HG02885 (cell line): Measurements from ENCODE around the gene EML4.
"Not testable (repeated sequence)": the region's sequence is repeated elsewhere in the genome, so short reads cannot be mapped to it uniquely, and the experiment has no call there.

Experiments
- ATAC-seq: cut with Tn5 transposase; IDR thresholded peaks from one replicate; pipeline ENCODE4 v1.9.1; 2021; ENCODE audit warnings: mild to moderate bottlenecking; ENCODE audit not compliant: unreplicated experiment, poor library complexity

EML4 gene

GRCh38 chr2:42170619-42171395, 1.7 kb downstream of the EML4 start:
- no peak for ATAC-seq

- ATAC-seq, result peak; percentile 34
Observed at GRCh38 chr2:42171396-42171980, 2.3 kb downstream of the EML4 start.

GRCh38 chr2:42172020-42172419, 2.9 kb downstream of the EML4 start:
- no peak for ATAC-seq

- ATAC-seq, result no peak
Observed at GRCh38 chr2:42172566-42172965, 3.4 kb downstream of the EML4 start.

- ATAC-seq, result not testable (repeated sequence)
Observed at GRCh38 chr2:42173467-42173866, 4.3 kb downstream of the EML4 start.

- no peak for ATAC-seq
Observed at GRCh38 chr2:42176992-42177738, 8.0 kb downstream of the EML4 start.

- ATAC-seq, result no peak
Observed at GRCh38 chr2:42178335-42178734, 9.2 kb downstream of the EML4 start.

GRCh38 chr2:42180300-42180699, 11.1 kb downstream of the EML4 start:
- ATAC-seq, result no peak

GRCh38 chr2:42182654-42183308, 13.6 kb downstream of the EML4 start:
- ATAC-seq, result no peak

GRCh38 chr2:42183775-42184174, 14.6 kb downstream of the EML4 start:
- no peak for ATAC-seq

GRCh38 chr2:42184346-42184745, 15.2 kb downstream of the EML4 start:
- no peak for ATAC-seq

GRCh38 chr2:42185220-42185921, 16.2 kb downstream of the EML4 start:
- ATAC-seq, result no peak

GRCh38 chr2:42186366-42186765, 17.2 kb downstream of the EML4 start:
- no peak for ATAC-seq

GRCh38 chr2:42186945-42187632, 17.9 kb downstream of the EML4 start:
- ATAC-seq, result no peak

- ATAC-seq, result no peak
Observed at GRCh38 chr2:42187886-42188285, 18.7 kb downstream of the EML4 start.

- no peak for ATAC-seq
Observed at GRCh38 chr2:42189235-42189566, 20.0 kb downstream of the EML4 start.

- no peak for ATAC-seq
Observed at GRCh38 chr2:42190191-42190590, 21.0 kb downstream of the EML4 start.

GRCh38 chr2:42191285-42192009, 22.3 kb downstream of the EML4 start:
- ATAC-seq, result no peak

GRCh38 chr2:42192010-42192373, 22.8 kb downstream of the EML4 start:
- ATAC-seq, result no peak
